ENCODE measurements around the gene PRXL2B.

DNA sequence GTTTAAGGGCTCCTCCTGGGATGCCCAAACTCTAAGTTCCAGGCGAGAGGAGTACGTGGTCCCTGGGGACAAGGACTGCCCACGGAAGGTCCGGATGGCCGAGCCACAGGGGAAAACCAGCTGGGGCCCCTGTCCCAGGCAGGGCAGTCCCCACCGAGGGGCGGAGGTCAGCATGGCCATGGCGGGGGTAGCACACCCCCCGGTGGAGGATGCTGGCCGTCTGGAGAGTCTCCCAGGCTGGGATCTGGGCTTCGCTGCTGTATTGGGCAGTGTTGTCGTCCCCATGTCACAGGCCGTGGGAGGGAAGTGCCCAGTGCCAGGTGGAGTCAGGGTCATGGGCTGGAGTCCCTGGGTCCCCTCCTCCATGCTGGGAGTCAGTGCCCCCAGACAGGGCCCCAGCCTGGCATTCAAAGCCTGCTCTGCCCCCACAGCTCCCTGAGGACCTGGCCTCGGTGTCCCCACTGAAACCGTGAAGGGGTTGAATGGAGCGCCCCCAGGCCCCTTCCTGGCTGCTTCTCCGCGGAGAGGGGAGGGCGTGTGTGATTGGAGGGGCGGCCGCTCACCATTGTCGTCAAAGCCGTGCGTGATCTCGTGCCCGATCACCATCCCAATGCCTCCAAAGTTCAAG, 6.8 kb downstream of the PRXL2B start:
- TF ChIP-seq, protein P1, sequence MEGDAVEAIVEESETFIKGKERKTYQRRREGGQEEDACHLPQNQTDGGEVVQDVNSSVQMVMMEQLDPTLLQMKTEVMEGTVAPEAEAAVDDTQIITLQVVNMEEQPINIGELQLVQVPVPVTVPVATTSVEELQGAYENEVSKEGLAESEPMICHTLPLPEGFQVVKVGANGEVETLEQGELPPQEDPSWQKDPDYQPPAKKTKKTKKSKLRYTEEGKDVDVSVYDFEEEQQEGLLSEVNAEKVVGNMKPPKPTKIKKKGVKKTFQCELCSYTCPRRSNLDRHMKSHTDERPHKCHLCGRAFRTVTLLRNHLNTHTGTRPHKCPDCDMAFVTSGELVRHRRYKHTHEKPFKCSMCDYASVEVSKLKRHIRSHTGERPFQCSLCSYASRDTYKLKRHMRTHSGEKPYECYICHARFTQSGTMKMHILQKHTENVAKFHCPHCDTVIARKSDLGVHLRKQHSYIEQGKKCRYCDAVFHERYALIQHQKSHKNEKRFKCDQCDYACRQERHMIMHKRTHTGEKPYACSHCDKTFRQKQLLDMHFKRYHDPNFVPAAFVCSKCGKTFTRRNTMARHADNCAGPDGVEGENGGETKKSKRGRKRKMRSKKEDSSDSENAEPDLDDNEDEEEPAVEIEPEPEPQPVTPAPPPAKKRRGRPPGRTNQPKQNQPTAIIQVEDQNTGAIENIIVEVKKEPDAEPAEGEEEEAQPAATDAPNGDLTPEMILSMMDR (IDR thresholded peaks at IDR 0.05): no peak
- TF ChIP-seq POLR2A (IDR thresholded peaks at IDR 0.05): no peak

Data from right lobe of liver (tissue), 4 donors.